GM23248 (cell line): ENCODE results near the gene TMEM8B. TPM values are rescaled to one million over a fixed set of nuclear protein-coding genes. Genes with fewer than 3 reads are reported as not detected.

ENCODE experiments used
- DNase-seq: peaks from one replicate; pipeline ENCODE4 v3.0.0-alpha.2; 2015
- H2AFZ ChIP-seq: fragments of 200-600 bp; sonication (generic); 2 replicates; pipeline ENCODE4 v1.6.1; 2016; ENCODE audit warnings: antibody characterized with exemption
- H3F3A ChIP-seq: fragments of 200-600 bp; sonication (generic); 2 replicates; pipeline ENCODE4 v1.6.1; 2016; ENCODE audit warnings: mild to moderate bottlenecking, antibody characterized with exemption, mixed run types; ENCODE audit not compliant: insufficient read depth
- H3K27ac ChIP-seq: fragments of 200-600 bp; sonication (generic); 2 replicates; pipeline ENCODE4 v1.5.1; 2016; ENCODE audit warnings: mild to moderate bottlenecking
- H3K27me3 ChIP-seq: fragments of 200-600 bp; sonication (generic); replicated peaks from 2 replicates; pipeline ENCODE4 v1.6.1; 2016; ENCODE audit warnings: mild to moderate bottlenecking; ENCODE audit not compliant: insufficient read depth
- H3K36me3 ChIP-seq: fragments of 200-600 bp; sonication (generic); 2 replicates; pipeline ENCODE4 v1.6.1; 2016; ENCODE audit warnings: low read depth, mild to moderate bottlenecking
- H3K4me1 ChIP-seq: fragments of 200-600 bp; sonication (generic); 2 replicates; pipeline ENCODE4 v1.6.1; 2016; ENCODE audit warnings: mild to moderate bottlenecking; ENCODE audit not compliant: insufficient read depth
- H3K4me2 ChIP-seq: fragments of 200-600 bp; sonication (generic); one replicate; pipeline ENCODE4 v1.6.1; 2016; ENCODE audit warnings: mild to moderate bottlenecking; ENCODE audit not compliant: unreplicated experiment
- H3K4me3 ChIP-seq: fragments of 200-600 bp; sonication (generic); 2 replicates; pipeline ENCODE4 v1.5.1; 2016; ENCODE audit warnings: mild to moderate bottlenecking
- H3K79me2 ChIP-seq: fragments of 200-600 bp; sonication (generic); 2 replicates; pipeline ENCODE4 v1.6.1; 2016; ENCODE audit warnings: mild to moderate bottlenecking; ENCODE audit not compliant: insufficient read depth
- H3K9ac ChIP-seq: fragments of 200-600 bp; sonication (generic); 2 replicates; pipeline ENCODE4 v1.6.1; 2016; ENCODE audit warnings: mild to moderate bottlenecking
- H3K9me2 ChIP-seq: fragments of 200-600 bp; sonication (generic); 2 replicates; pipeline ENCODE4 v1.6.1; 2016; ENCODE audit warnings: mixed run types, mild to moderate bottlenecking, moderate library complexity; ENCODE audit not compliant: insufficient read depth
- H3K9me3 ChIP-seq: fragments of 200-600 bp; sonication (generic); one replicate; pipeline ENCODE4 v1.6.1; 2017; ENCODE audit warnings: low read depth
- H4K20me1 ChIP-seq: fragments of 200-600 bp; sonication (generic); 2 replicates; pipeline ENCODE4 v1.6.0; 2016; ENCODE audit not compliant: insufficient read depth
- EZH2 ChIP-seq: fragments of 200-600 bp; sonication (generic); IDR thresholded peaks from 2 replicates; pipeline ENCODE4 v1.6.1; 2018; ENCODE audit warnings: antibody characterized with exemption, mild to moderate bottlenecking; ENCODE audit not compliant: insufficient read depth, poor library complexity, severe bottlenecking
- EZH2phosphoT487 ChIP-seq: fragments of 200-600 bp; sonication (generic); IDR thresholded peaks from 2 replicates; pipeline ENCODE4 v1.6.1; 2018; ENCODE audit warnings: antibody characterized with exemption, moderate library complexity, mild to moderate bottlenecking, low read depth; ENCODE audit not compliant: insufficient read depth
- WGBS, 2 experiments: methylation state at CpG; one replicate each; pipeline ENCODE4 v1.1.6; 2015 to 2017; ENCODE audit warnings: low lambda C conversion rate in 2 of 2, low coverage in 1 of 2; ENCODE audit errors: missing lambda C conversion rate in 2 of 2; 5-methylcytosine and 5-hydroxymethylcytosine counted together
- in situ Hi-C: fragments of 300-500 bp; cut with MboI; formaldehyde crosslinking; loops from 2 replicates; pipeline ENCODE4 v1.15.0; 2020
- polyA plus RNA-seq: library from polyadenylated mRNA; unstranded; fragments of >200 nt; fragmentation: Nextera tagmentation; extraction: Ambion mirVana; gene quantifications from 2 replicates; pipeline ENCODE4 v1.2.1, GENCODE V29; 2016
- total RNA-seq: library from RNA; depleted of rRNA; stranded (reverse); fragments of >200 nt; shearing (Covaris generic); gene quantifications from 2 replicates; pipeline ENCODE4 v1.2.3, GENCODE V29; 2014

TMEM8B gene
- total and polyA plus RNA-seq, 2 experiments from 2014 or later: 3.7 to 4.9 TPM

- whole genome bisulfite sequencing, 2 experiments: 68 to 75% methylated on average over 3 of the region's 3 CpGs
- TF ChIP-seq EZH2 (no peak), EZH2phosphoT487 (no peak)
- H3K79me2 ChIP-seq: no peaks in the 10 kb centered on the region
- H3K4me3 ChIP-seq: no peak overlapping the region
- H3K9me2 ChIP-seq: no peaks in the 10 kb centered on the region
- H3K9ac ChIP-seq: no peak overlapping the region
- peaks cover 17% of the 10 kb centered on the region for H3K4me1 ChIP-seq
- H3K36me3 ChIP-seq: no peaks in the 10 kb centered on the region
- no peak for DNase-seq
- H3F3A ChIP-seq: peaks cover 23% of the 10 kb centered on the region
- in situ Hi-C loops: no loop called here
- no peak overlapping the region for H3K27ac ChIP-seq
- H3K27me3 ChIP-seq: no peaks in the 10 kb centered on the region
- no peaks in the 10 kb centered on the region for H4K20me1 ChIP-seq
- no peaks in the 10 kb centered on the region for H3K9me3 ChIP-seq
- H2AFZ ChIP-seq: no peak overlapping the region
- no peak overlapping the region for H3K4me2 ChIP-seq
Measured at GRCh38 chr9:35818341-35818740, 10.7 kb upstream of the TMEM8B start.

GRCh38 chr9:35820076-35820475, 9.0 kb upstream of the TMEM8B start:
- Histone ChIP-seq H3K27ac (no peak overlapping the region), H2AFZ (no peak overlapping the region; the same call in 1 of the 2 replicates)
- in situ Hi-C loops: no loop called here

GRCh38 chr9:35822926-35823325, 6.1 kb upstream of the TMEM8B start:
- peak; percentile 9 for DNase-seq
- no peak for TF ChIP-seq EZH2phosphoT487
- no peak for TF ChIP-seq EZH2

More at GRCh38 chr9:35820076-35820475, 9.0 kb upstream of the TMEM8B start:
- no peaks in the 10 kb centered on the region for H3K9me3 ChIP-seq
- peak; percentile 93 for DNase-seq
- H4K20me1 ChIP-seq: no peaks in the 10 kb centered on the region
- no peaks in the 10 kb centered on the region for H3K27me3 ChIP-seq
- H3F3A ChIP-seq: peaks cover 13% of the 10 kb centered on the region
- no peaks in the 10 kb centered on the region for H3K9me2 ChIP-seq
- no peak overlapping the region for H3K4me2 ChIP-seq
- no peak overlapping the region for H3K4me3 ChIP-seq
- no peak for TF ChIP-seq EZH2phosphoT487
- TF ChIP-seq EZH2: no peak
- no peaks in the 10 kb centered on the region for H3K79me2 ChIP-seq
- no peaks in the 10 kb centered on the region for H3K36me3 ChIP-seq
- no peak overlapping the region for H3K9ac ChIP-seq
- peaks cover 12% of the 10 kb centered on the region for H3K4me1 ChIP-seq

GRCh38 chr9:35826071-35826701, 2.8 kb upstream of the TMEM8B start:
- peaks cover 10% of the 10 kb centered on the region; the same call in 1 of the 2 replicates for H3K79me2 ChIP-seq
- no peaks in the 10 kb centered on the region for H4K20me1 ChIP-seq
- peak overlapping the region; percentile 81 for H2AFZ ChIP-seq
- in situ Hi-C loops: no loop called here
- H3K4me2 ChIP-seq: peak overlapping the region; percentile 56
- peaks cover 27% of the 10 kb centered on the region for H3K4me1 ChIP-seq
- TF ChIP-seq EZH2: no peak
- no peak for TF ChIP-seq EZH2phosphoT487
- no peaks in the 10 kb centered on the region for H3K27me3 ChIP-seq
- no peak overlapping the region; the same call in 1 of the 2 replicates for H3K4me3 ChIP-seq
- peak; percentile 77 for DNase-seq
- WGBS, 2 experiments: 2 to 6% methylated on average over 4 of the region's 4 CpGs
- peaks cover 12% of the 10 kb centered on the region for H3F3A ChIP-seq
- peak overlapping the region; percentile 8; the same call in 1 of the 2 replicates for H3K27ac ChIP-seq
- H3K9me3 ChIP-seq: no peaks in the 10 kb centered on the region
- no peak overlapping the region for H3K9ac ChIP-seq
- H3K36me3 ChIP-seq: no peaks in the 10 kb centered on the region
- H3K9me2 ChIP-seq: no peaks in the 10 kb centered on the region

More at GRCh38 chr9:35822926-35823325, 6.1 kb upstream of the TMEM8B start:
- Histone ChIP-seq H3K4me2 (no peak overlapping the region), H3K79me2 (no peaks in the 10 kb centered on the region), H3K36me3 (no peaks in the 10 kb centered on the region), H3F3A (peaks cover 21% of the 10 kb centered on the region), H3K4me3 (no peak overlapping the region), H3K9me2 (no peaks in the 10 kb centered on the region), H3K27me3 (no peaks in the 10 kb centered on the region), H3K4me1 (peaks cover 26% of the 10 kb centered on the region), H3K27ac (no peak overlapping the region), H2AFZ (no peak overlapping the region), H3K9ac (no peak overlapping the region), H3K9me3 (no peaks in the 10 kb centered on the region), H4K20me1 (no peaks in the 10 kb centered on the region)
- in situ Hi-C loops: no loop called here

GRCh38 chr9:35827486-35827885, 1.5 kb upstream of the TMEM8B start:
- no peak for TF ChIP-seq EZH2phosphoT487
- no peak for TF ChIP-seq EZH2
- Histone ChIP-seq H3K36me3 (no peaks in the 10 kb centered on the region), H3K4me3 (no peak overlapping the region), H3K4me1 (peaks cover 27% of the 10 kb centered on the region), H3K4me2 (peak overlapping the region; percentile 37), H3K27me3 (no peaks in the 10 kb centered on the region), H3K9me2 (no peaks in the 10 kb centered on the region), H3K79me2 (peaks cover 10% of the 10 kb centered on the region; the same call in 1 of the 2 replicates), H3K9ac (no peak overlapping the region), H3K9me3 (no peaks in the 10 kb centered on the region), H4K20me1 (no peaks in the 10 kb centered on the region), H2AFZ (0 out of 2 replicates have a peak overlapping the region, but pooled peaks have one; percentile 22), H3K27ac (peak overlapping the region; percentile 63), H3F3A (peaks cover 12% of the 10 kb centered on the region)
- in situ Hi-C loops: no loop called here
- peak; percentile 91 for DNase-seq
- WGBS, 2 experiments: 4 to 5% methylated on average over 3 of the region's 3 CpGs
